Measurements from ENCODE around the gene TMPRSS11A. TPM values are rescaled to one million over a fixed set of nuclear protein-coding genes. Genes with fewer than 3 reads are reported as not detected.

Gene TMPRSS11A
- total and polyA plus RNA-seq, 7 experiments from 2014 or later = not detected

DNA sequence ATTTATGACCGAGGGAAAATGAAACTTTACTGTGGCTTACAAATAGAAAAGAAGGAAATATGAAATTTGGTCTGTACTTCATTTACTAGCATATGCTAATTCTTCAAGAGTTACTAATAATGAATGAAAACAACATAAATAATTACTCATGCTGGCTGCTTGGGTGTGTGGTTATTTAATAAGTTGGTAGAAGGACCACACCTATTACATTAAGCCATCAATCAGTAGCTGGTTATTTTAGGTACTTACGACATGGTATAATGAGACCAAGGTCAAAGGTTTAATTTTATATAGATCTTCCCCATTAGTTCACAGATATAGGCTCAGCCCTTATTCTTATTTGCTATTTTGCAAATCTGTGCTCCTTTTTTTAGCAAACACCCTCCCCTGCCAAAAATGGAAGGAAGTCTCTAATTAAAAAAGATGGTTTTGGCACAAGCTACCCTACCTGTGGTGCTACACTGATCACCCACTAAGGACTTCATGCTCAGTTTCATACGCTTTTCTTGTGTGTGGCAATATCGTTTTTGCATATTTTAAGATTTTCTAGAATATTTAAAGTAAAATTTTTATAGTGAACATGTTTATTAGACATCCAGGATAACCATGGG, 93.6 kb downstream of the TMPRSS11A start:
- H3K9me3 Mint-ChIP-seq = peaks cover 0 to 25% (median 7%) of the 10 kb centered on the region in 11 donors
- H3K4me1 Mint-ChIP-seq = no peaks in the 10 kb centered on the region
- peaks cover 0 to 33% (median 13%) of the 10 kb centered on the region in 5 donors for H3K27me3 Mint-ChIP-seq
- no peak overlapping the region for H3K4me3 Mint-ChIP-seq
- no peak for ATAC-seq
- Histone ChIP-seq H3K27ac (ENCODE audit: low read depth, low read length) (no peak overlapping the region), H3K27me3 (ENCODE audit: control insufficient read depth in 2 of 2, insufficient read depth in 2 of 2, low read length in 2 of 2) (no peaks in the 10 kb centered on the region), H3K4me1 (ENCODE audit: control insufficient read depth in 2 of 2, insufficient read depth in 2 of 2, low read length in 2 of 2) (no peaks in the 10 kb centered on the region), H3K9me3 (ENCODE audit: control insufficient read depth in 2 of 3, low read length in 3 of 3) (no peaks in the 10 kb centered on the region), H3K36me3 (ENCODE audit: control insufficient read depth in 2 of 3, insufficient read depth in 3 of 3, low read length in 3 of 3) (no peaks in the 10 kb centered on the region), H3K4me3 (ENCODE audit: low read length) (no peak overlapping the region)
- ChIA-PET POLR2A (no interaction called here), CTCF (no interaction called here)
- H3K27ac Mint-ChIP-seq = no peak overlapping the region
- no peak for DNase-seq
- intact Hi-C loops (cut with micrococcal nuclease) = no loop called here
- no peaks in the 10 kb centered on the region for H3K36me3 Mint-ChIP-seq

DNA sequence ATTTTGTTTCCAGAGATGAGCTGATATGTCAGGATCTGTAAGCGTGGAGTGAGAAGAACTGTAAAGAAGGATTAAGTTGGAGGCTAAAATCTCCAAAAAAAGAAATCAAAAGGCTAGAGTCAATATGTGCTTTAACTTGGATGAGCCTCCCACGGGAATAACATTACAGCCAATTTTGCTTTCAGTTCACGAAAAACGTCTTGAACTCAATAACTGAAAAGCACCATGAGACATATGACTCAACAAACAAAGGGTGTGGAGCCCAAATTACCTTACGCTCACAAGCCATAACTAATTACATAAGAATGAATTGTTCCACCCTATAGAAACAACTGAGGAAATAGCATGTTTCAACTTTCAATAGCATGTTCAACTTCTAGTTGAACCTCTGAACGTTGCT, 101.8 kb downstream of the TMPRSS11A start:
- Histone ChIP-seq H3K27ac (ENCODE audit: low read depth, low read length) (no peak overlapping the region), H3K4me3 (ENCODE audit: low read length) (no peak overlapping the region), H3K36me3 (ENCODE audit: control insufficient read depth in 2 of 3, insufficient read depth in 3 of 3, low read length in 3 of 3) (no peaks in the 10 kb centered on the region), H3K4me1 (ENCODE audit: control insufficient read depth in 2 of 2, insufficient read depth in 2 of 2, low read length in 2 of 2) (no peaks in the 10 kb centered on the region), H3K9me3 (ENCODE audit: control insufficient read depth in 2 of 3, low read length in 3 of 3) (no peaks in the 10 kb centered on the region), H3K27me3 (ENCODE audit: control insufficient read depth in 2 of 2, insufficient read depth in 2 of 2, low read length in 2 of 2) (no peaks in the 10 kb centered on the region)
- Mint-ChIP-seq H3K4me3 (no peak overlapping the region), H3K9me3 (peaks cover 0 to 22% (median 10%) of the 10 kb centered on the region in 11 donors), H3K27ac (no peak overlapping the region), H3K36me3 (no peaks in the 10 kb centered on the region), H3K4me1 (no peaks in the 10 kb centered on the region), H3K27me3 (peaks cover 3 to 46% (median 17%) of the 10 kb centered on the region in 5 donors)
- DNase-seq = no peak
- CTCF ChIA-PET = no interaction called here
- ATAC-seq = no peak
- intact Hi-C loops (cut with micrococcal nuclease) = no loop called here
- POLR2A ChIA-PET = no interaction called here

Other genes starting within 250 kb of the TMPRSS11A start
- not detected for gene GNRHR, start 209.1 kb downstream of the TMPRSS11A start, total RNA-seq
- gene GNRHR, start 209.1 kb downstream of the TMPRSS11A start, polyA plus RNA-seq = not detected
- gene TMPRSS11D, start 79.5 kb downstream of the TMPRSS11A start, total RNA-seq = not detected
- not detected for gene TMPRSS11D, start 79.5 kb downstream of the TMPRSS11A start, polyA plus RNA-seq
- not detected for gene TMPRSS11F, start 166.4 kb upstream of the TMPRSS11A start, total RNA-seq
- gene TMPRSS11F, start 166.4 kb upstream of the TMPRSS11A start, polyA plus RNA-seq = not detected

All from naive thymus-derived CD4-positive, alpha-beta T cell (primary cell).